ENCODE data around the gene PLA2G4A. TPM values are rescaled to one million over a fixed set of nuclear protein-coding genes. Genes with fewer than 3 reads are reported as not detected.
A peak's percentile ranks its signal among the peaks of the same experiment; 100 is the strongest.

The PLA2G4A gene
- total and polyA plus RNA-seq, 4 donors: 4.7 to 15.4 (median 9.0) TPM

- Histone ChIP-seq H3K27me3 (ENCODE audit: control insufficient read depth, insufficient read depth, low read length) (no peaks in the 10 kb centered on the region), H3K36me3 (ENCODE audit: control insufficient read depth, insufficient read depth, low read length) (no peaks in the 10 kb centered on the region), H3K4me1 (ENCODE audit: control insufficient read depth, insufficient read depth, low read length) (no peaks in the 10 kb centered on the region), H3K4me3 (ENCODE audit: low read depth, low read length) (no peak overlapping the region), H3K9me3 (ENCODE audit: control insufficient read depth, insufficient read depth, low read length) (no peaks in the 10 kb centered on the region), H3K27ac (ENCODE audit: low read depth, low read length) (no peak overlapping the region)
- no CpG with 5 or more reads among the region's 2 CpGs for whole genome bisulfite sequencing (ENCODE audit: insufficient coverage)
- DNase-seq (ENCODE audit: low read depth in 4 of 6, low spot score in 6 of 6): no peak
Observed at GRCh38 chr1:186923486-186923885, 94.7 kb downstream of the PLA2G4A start.

DNA sequence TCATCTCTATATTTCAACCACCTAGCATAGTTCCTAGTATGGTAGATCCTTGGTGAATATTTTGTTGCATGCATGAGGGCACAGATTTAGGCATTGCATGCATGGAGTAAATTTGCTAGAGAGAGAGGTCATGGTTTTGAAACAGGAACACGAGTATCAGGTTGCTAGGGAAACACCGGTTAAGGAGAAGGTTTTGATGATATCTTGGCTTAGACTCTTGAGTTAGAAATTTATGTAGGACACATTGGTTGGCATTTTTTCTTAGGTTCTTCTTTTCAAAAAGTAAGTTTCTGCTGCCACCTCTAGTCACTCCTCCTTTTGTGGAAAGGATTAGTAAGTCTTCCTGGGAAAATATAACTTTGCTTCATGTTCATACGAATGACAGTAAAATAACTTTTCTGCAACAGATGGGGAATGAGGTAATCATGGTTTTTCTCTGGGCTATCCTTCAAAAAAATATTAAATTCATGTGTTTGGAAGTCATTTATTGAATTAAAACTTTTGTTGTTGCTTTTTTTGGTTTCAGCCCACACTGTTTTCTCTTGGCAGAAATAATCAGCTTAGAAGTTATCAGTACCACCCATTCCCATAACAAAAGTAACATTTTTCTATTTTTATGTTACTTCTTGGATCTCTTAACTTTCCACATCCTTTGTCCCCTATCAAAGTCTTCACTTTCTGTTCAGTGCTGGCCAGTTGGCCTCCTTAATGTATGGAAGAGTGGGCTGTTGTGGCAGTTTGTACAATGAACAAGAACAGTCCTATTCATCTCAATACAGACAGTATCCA, 97.3 kb downstream of the PLA2G4A start:
- Histone ChIP-seq H3K36me3 (ENCODE audit: control insufficient read depth, insufficient read depth, low read length) (no peaks in the 10 kb centered on the region), H3K9me3 (ENCODE audit: control insufficient read depth, insufficient read depth, low read length) (no peaks in the 10 kb centered on the region), H3K4me3 (ENCODE audit: low read depth, low read length) (no peak overlapping the region), H3K27ac (ENCODE audit: low read depth, low read length) (no peak overlapping the region), H3K4me1 (ENCODE audit: control insufficient read depth, insufficient read depth, low read length) (no peaks in the 10 kb centered on the region), H3K27me3 (ENCODE audit: control insufficient read depth, insufficient read depth, low read length) (no peaks in the 10 kb centered on the region)
- DNase-seq (ENCODE audit: low read depth in 4 of 6, low spot score in 6 of 6): peak in 1 of 6 donors; percentile 9
- WGBS (ENCODE audit: insufficient coverage): 68% methylated on average over 2 of the region's 3 CpGs

GRCh38 chr1:186927884-186928283, 99.1 kb downstream of the PLA2G4A start:
- H3K9me3 ChIP-seq (ENCODE audit: control insufficient read depth, insufficient read depth, low read length): no peaks in the 10 kb centered on the region
- H3K4me3 ChIP-seq (ENCODE audit: low read depth, low read length): no peak overlapping the region
- no peaks in the 10 kb centered on the region for H3K4me1 ChIP-seq (ENCODE audit: control insufficient read depth, insufficient read depth, low read length)
- H3K27me3 ChIP-seq (ENCODE audit: control insufficient read depth, insufficient read depth, low read length): no peaks in the 10 kb centered on the region
- DNase-seq (ENCODE audit: low read depth in 4 of 6, low spot score in 6 of 6): no peak
- no peak overlapping the region for H3K27ac ChIP-seq (ENCODE audit: low read depth, low read length)
- 93% methylated on average over 2 of the region's 4 CpGs for WGBS (ENCODE audit: insufficient coverage)
- no peaks in the 10 kb centered on the region for H3K36me3 ChIP-seq (ENCODE audit: control insufficient read depth, insufficient read depth, low read length)

DNA sequence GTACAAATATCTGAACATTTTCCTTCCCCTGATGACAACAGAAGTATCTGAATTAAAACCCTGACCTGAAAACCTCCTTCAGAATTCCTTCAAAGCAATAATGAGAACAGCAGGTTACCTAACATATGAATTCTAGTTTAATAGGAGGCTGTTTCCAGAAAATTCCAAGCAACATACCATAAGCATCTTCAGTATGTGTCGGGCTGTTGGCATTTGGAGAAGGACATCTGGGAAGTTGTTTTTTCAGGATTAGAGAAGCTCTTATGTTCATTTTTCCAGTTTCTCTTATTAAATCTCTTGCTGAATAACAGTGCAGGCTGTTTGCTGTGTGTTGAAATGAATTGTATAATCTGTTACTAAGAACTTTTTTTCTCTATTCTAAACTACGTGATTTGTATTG, 101.5 kb downstream of the PLA2G4A start:
- H3K4me1 ChIP-seq (ENCODE audit: control insufficient read depth, insufficient read depth, low read length): no peaks in the 10 kb centered on the region
- WGBS (ENCODE audit: insufficient coverage): no CpG with 5 or more reads among the region's 2 CpGs
- no peaks in the 10 kb centered on the region for H3K9me3 ChIP-seq (ENCODE audit: control insufficient read depth, insufficient read depth, low read length)
- no peak overlapping the region for H3K27ac ChIP-seq (ENCODE audit: low read depth, low read length)
- H3K27me3 ChIP-seq (ENCODE audit: control insufficient read depth, insufficient read depth, low read length): no peaks in the 10 kb centered on the region
- peak in 1 of 6 donors; percentile 44 for DNase-seq (ENCODE audit: low read depth in 4 of 6, low spot score in 6 of 6)
- no peaks in the 10 kb centered on the region for H3K36me3 ChIP-seq (ENCODE audit: control insufficient read depth, insufficient read depth, low read length)
- no peak overlapping the region for H3K4me3 ChIP-seq (ENCODE audit: low read depth, low read length)

DNA sequence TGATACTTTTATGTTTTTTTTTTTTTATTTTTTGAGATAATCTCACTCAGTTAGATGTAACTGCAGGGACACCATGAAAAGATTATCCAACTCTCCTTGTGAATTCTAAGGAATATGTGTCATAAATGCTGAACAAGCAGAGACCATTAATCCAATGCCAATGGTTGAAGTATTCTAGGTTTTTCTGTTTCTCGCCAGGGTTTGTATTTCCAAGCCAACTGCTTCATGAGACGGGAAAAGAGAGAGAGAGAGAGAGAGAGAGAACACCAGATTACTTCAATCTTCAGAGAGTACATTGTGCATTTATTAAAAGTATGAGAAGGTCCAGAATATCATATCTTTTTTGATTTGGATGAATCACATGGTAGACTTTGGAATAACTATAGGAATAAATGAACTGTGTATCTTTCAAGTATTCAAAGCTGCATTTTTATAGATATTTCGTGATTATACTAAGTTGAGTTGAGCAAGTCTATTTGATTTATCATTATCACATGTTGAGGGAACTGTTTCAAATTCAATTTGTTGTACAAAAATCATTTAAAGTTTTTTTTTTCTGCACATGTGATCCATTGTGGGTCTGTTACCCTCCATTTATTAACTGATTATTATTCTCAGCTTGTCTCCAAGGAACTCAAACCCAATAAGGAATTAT, 108.4 kb downstream of the PLA2G4A start:
- peak in 1 of 6 donors; percentile 11 for DNase-seq (ENCODE audit: low read depth in 4 of 6, low spot score in 6 of 6)
- H3K36me3 ChIP-seq (ENCODE audit: control insufficient read depth, insufficient read depth, low read length): no peaks in the 10 kb centered on the region
- no peaks in the 10 kb centered on the region for H3K4me1 ChIP-seq (ENCODE audit: control insufficient read depth, insufficient read depth, low read length)
- no peaks in the 10 kb centered on the region for H3K27me3 ChIP-seq (ENCODE audit: control insufficient read depth, insufficient read depth, low read length)
- WGBS (ENCODE audit: insufficient coverage): 80% methylated on average over 1 of the region's 3 CpGs
- no peaks in the 10 kb centered on the region for H3K9me3 ChIP-seq (ENCODE audit: control insufficient read depth, insufficient read depth, low read length)
- no peak overlapping the region for H3K4me3 ChIP-seq (ENCODE audit: low read depth, low read length)
- H3K27ac ChIP-seq (ENCODE audit: low read depth, low read length): no peak overlapping the region

DNA sequence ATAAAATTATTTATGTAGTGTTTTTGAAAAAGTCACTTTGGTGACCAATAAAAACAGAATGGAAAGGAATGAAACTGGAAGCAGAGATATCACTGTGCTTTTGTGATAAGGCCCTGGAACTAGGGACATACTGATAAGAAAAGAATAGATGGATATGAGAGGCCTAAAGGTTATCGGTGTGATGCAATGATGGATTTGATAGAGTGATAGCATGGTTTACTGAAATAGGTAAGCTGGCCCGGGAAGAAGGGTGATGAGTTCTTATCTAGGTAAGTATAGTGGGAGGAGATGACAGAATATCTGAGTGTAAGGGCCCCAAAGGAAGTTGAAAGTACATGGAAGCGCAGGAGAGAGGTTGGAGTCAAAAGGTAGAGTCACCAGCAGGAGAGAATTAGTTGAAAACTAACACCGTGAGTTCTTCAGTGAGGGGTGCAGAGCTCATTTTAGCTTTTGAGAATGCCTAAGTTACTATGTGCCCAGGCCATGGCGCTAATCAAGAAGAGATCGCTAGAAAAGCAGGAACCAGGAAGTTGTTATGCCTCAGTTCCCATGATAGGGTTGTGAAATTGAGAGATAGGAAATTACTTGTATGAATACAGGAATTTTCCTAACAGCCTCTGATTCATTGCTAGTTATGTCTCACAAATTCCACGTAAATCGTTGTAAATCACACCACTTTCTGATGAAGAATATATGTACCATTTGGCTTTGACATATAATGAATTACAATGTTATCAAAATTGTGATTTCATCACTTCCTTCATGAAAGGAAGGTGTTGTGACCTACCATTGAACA, 115.3 kb downstream of the PLA2G4A start:
- H3K4me1 ChIP-seq (ENCODE audit: control insufficient read depth, insufficient read depth, low read length): no peaks in the 10 kb centered on the region
- no peak for DNase-seq (ENCODE audit: low read depth in 4 of 6, low spot score in 6 of 6)
- no peak overlapping the region for H3K27ac ChIP-seq (ENCODE audit: low read depth, low read length)
- H3K27me3 ChIP-seq (ENCODE audit: control insufficient read depth, insufficient read depth, low read length): no peaks in the 10 kb centered on the region
- H3K4me3 ChIP-seq (ENCODE audit: low read depth, low read length): no peak overlapping the region
- H3K36me3 ChIP-seq (ENCODE audit: control insufficient read depth, insufficient read depth, low read length): no peaks in the 10 kb centered on the region
- H3K9me3 ChIP-seq (ENCODE audit: control insufficient read depth, insufficient read depth, low read length): no peaks in the 10 kb centered on the region
- WGBS (ENCODE audit: insufficient coverage): 88% methylated on average over 4 of the region's 8 CpGs

DNA sequence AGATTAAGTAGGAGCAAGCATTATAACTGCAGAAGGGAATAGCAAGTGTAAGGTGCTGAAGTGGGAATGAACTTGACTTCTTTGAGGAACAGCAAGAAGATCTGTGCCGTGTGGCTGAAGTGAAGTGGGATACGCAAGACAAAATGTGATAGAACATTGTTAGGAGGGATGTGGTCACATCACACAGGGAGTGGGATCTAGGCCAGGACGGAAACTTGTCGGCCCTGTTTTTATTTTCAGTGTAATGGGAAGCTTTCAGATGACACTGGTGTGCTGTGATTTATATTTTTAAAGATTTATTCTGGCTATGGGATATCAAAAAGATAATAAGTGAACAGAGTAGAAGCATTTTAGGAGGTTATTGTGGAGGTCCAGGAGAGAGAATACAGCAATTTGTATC, 116.4 kb downstream of the PLA2G4A start:
- H3K9me3 ChIP-seq (ENCODE audit: control insufficient read depth, insufficient read depth, low read length): no peaks in the 10 kb centered on the region
- H3K36me3 ChIP-seq (ENCODE audit: control insufficient read depth, insufficient read depth, low read length): no peaks in the 10 kb centered on the region
- DNase-seq (ENCODE audit: low read depth in 4 of 6, low spot score in 6 of 6): no peak
- no peaks in the 10 kb centered on the region for H3K4me1 ChIP-seq (ENCODE audit: control insufficient read depth, insufficient read depth, low read length)
- 92% methylated on average over 4 of the region's 4 CpGs for WGBS (ENCODE audit: insufficient coverage)
- H3K4me3 ChIP-seq (ENCODE audit: low read depth, low read length): no peak overlapping the region
- no peaks in the 10 kb centered on the region for H3K27me3 ChIP-seq (ENCODE audit: control insufficient read depth, insufficient read depth, low read length)
- no peak overlapping the region for H3K27ac ChIP-seq (ENCODE audit: low read depth, low read length)

DNA sequence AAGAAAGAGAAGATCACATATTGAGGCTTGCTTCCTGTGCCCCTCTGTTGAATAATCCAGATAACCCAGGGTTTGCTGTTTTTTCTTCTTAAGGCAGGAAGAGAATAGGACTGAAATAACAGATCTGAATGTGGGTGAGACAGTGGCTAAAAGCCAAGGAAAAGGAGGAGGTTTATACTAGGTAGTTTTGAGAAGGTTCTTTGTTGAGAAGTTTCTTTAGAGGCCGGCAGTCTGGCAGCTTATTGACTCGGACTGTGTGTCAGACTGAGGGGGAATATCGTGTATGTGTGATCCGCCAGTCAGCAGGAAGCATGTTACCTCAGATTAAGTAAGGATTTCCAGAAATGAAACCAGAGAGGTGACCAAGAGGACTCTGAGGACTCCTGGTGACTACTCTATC, 119.8 kb downstream of the PLA2G4A start:
- no peaks in the 10 kb centered on the region for H3K27me3 ChIP-seq (ENCODE audit: control insufficient read depth, insufficient read depth, low read length)
- H3K36me3 ChIP-seq (ENCODE audit: control insufficient read depth, insufficient read depth, low read length): no peaks in the 10 kb centered on the region
- H3K9me3 ChIP-seq (ENCODE audit: control insufficient read depth, insufficient read depth, low read length): no peaks in the 10 kb centered on the region
- no peak overlapping the region for H3K4me3 ChIP-seq (ENCODE audit: low read depth, low read length)
- H3K4me1 ChIP-seq (ENCODE audit: control insufficient read depth, insufficient read depth, low read length): no peaks in the 10 kb centered on the region
- WGBS (ENCODE audit: insufficient coverage): 75% methylated on average over 4 of the region's 4 CpGs
- DNase-seq (ENCODE audit: low read depth in 4 of 6, low spot score in 6 of 6): no peak
- no peak overlapping the region for H3K27ac ChIP-seq (ENCODE audit: low read depth, low read length)

- H3K27me3 ChIP-seq (ENCODE audit: control insufficient read depth, insufficient read depth, low read length): no peaks in the 10 kb centered on the region
Observed at GRCh38 chr1:186949173-186949572, 120.4 kb downstream of the PLA2G4A start.

More at GRCh38 chr1:186949173-186949572, 120.4 kb downstream of the PLA2G4A start:
- Histone ChIP-seq H3K27ac (ENCODE audit: low read depth, low read length) (no peak overlapping the region), H3K4me1 (ENCODE audit: control insufficient read depth, insufficient read depth, low read length) (no peaks in the 10 kb centered on the region), H3K4me3 (ENCODE audit: low read depth, low read length) (no peak overlapping the region), H3K9me3 (ENCODE audit: control insufficient read depth, insufficient read depth, low read length) (no peaks in the 10 kb centered on the region), H3K36me3 (ENCODE audit: control insufficient read depth, insufficient read depth, low read length) (no peaks in the 10 kb centered on the region)
- DNase-seq (ENCODE audit: low read depth in 4 of 6, low spot score in 6 of 6): no peak
- no CpG with 5 or more reads among the region's 1 CpG for WGBS (ENCODE audit: insufficient coverage)
